H9 (cell line): ENCODE measurements around the gene ARHGAP15. TPM values are rescaled to one million over a fixed set of nuclear protein-coding genes. Genes with fewer than 3 reads are reported as not detected.

Experiments used
- DNase-seq: peaks from one replicate; pipeline ENCODE4 v3.0.0-alpha.2; 2017
- H2AFZ ChIP-seq: one replicate; pipeline ENCODE4 v1.6.1; 2013; ENCODE audit warnings: mild to moderate bottlenecking, low read length, control low read depth, moderate library complexity
- H2AK5ac ChIP-seq: 2 replicates; pipeline ENCODE4 v1.6.1; 2013; ENCODE audit warnings: low read length, control low read depth, mixed read lengths; ENCODE audit not compliant: insufficient read length
- H2BK120ac ChIP-seq: one replicate; pipeline ENCODE4 v1.6.1; 2013; ENCODE audit warnings: low read depth, mild to moderate bottlenecking, low read length, control low read depth, inconsistent platforms; ENCODE audit not compliant: poor library complexity, severe bottlenecking
- H2BK12ac ChIP-seq: 2 replicates; pipeline ENCODE4 v1.6.1; 2013; ENCODE audit warnings: low read length, control low read depth, mixed read lengths, low read depth; ENCODE audit not compliant: insufficient read length
- H2BK15ac ChIP-seq: 2 replicates; pipeline ENCODE4 v1.6.1; 2013; ENCODE audit warnings: low read depth, low read length, control low read depth
- H2BK20ac ChIP-seq: one replicate; pipeline ENCODE4 v1.6.1; 2013; ENCODE audit warnings: low read depth, mild to moderate bottlenecking, low read length, control low read depth, inconsistent platforms; ENCODE audit not compliant: poor library complexity, severe bottlenecking
- H2BK5ac ChIP-seq: 2 replicates; pipeline ENCODE4 v1.6.1; 2013; ENCODE audit warnings: low read length, control low read depth, mixed read lengths; ENCODE audit not compliant: insufficient read length
- H3K14ac ChIP-seq: 2 replicates; pipeline ENCODE4 v1.6.1; 2013; ENCODE audit warnings: low read length, control low read depth; ENCODE audit not compliant: insufficient read depth
- H3K18ac ChIP-seq: 2 replicates; pipeline ENCODE4 v1.6.1; 2013; ENCODE audit warnings: low read depth, mild to moderate bottlenecking, mixed read lengths, low read length, control low read depth; ENCODE audit not compliant: insufficient read length
- H3K23ac ChIP-seq: 2 replicates; pipeline ENCODE4 v1.6.1; 2013; ENCODE audit warnings: low read length, control low read depth, mixed read lengths, low read depth; ENCODE audit not compliant: insufficient read length
- H3K23me2 ChIP-seq: 2 replicates; pipeline ENCODE4 v1.6.1; 2013; ENCODE audit warnings: low read depth, mild to moderate bottlenecking, mixed read lengths, low read length, control low read depth; ENCODE audit not compliant: insufficient read length, poor library complexity, severe bottlenecking
- H3K27ac ChIP-seq: 2 replicates; pipeline ENCODE4 v1.5.1; 2013; ENCODE audit warnings: low read length, control low read depth, mixed read lengths, low read depth; ENCODE audit not compliant: insufficient read length
- H3K27me3 ChIP-seq: 2 replicates; pipeline ENCODE4 v1.6.1; 2013; ENCODE audit warnings: low read length, control low read depth, inconsistent platforms; ENCODE audit not compliant: insufficient read depth
- H3K4ac ChIP-seq: 2 replicates; pipeline ENCODE4 v1.6.1; 2013; ENCODE audit warnings: low read depth, mild to moderate bottlenecking, control low read depth, inconsistent platforms, low read length, moderate library complexity
- H3K4me1 ChIP-seq: 2 replicates; pipeline ENCODE4 v1.6.1; 2013; ENCODE audit warnings: low read length, control low read depth, inconsistent platforms; ENCODE audit not compliant: insufficient read depth
- H3K4me2 ChIP-seq: 2 replicates; pipeline ENCODE4 v1.6.1; 2013; ENCODE audit warnings: low read length, control low read depth, mixed read lengths; ENCODE audit not compliant: insufficient read length, insufficient read depth
- H3K56ac ChIP-seq: 2 replicates; pipeline ENCODE4 v1.6.1; 2013; ENCODE audit warnings: low read depth, mild to moderate bottlenecking, mixed read lengths, low read length, control low read depth; ENCODE audit not compliant: insufficient read length
- H3K79me1 ChIP-seq: 2 replicates; pipeline ENCODE4 v1.6.1; 2013; ENCODE audit warnings: low read depth, mild to moderate bottlenecking, moderate library complexity, low read length, control low read depth, inconsistent platforms; ENCODE audit not compliant: insufficient read depth, poor library complexity, severe bottlenecking
- H3K79me2 ChIP-seq: 2 replicates; pipeline ENCODE4 v1.6.1; 2013; ENCODE audit warnings: low read length, control low read depth, inconsistent platforms; ENCODE audit not compliant: insufficient read depth
- H3K9ac ChIP-seq: 2 replicates; pipeline ENCODE4 v1.6.1; 2013; ENCODE audit warnings: low read length, control low read depth, mixed read lengths; ENCODE audit not compliant: insufficient read length; ENCODE audit errors: extremely low read depth
- H3K9me3 ChIP-seq: one replicate; pipeline ENCODE4 v1.6.1; 2013; ENCODE audit warnings: low read depth, low read length, inconsistent platforms; ENCODE audit not compliant: control insufficient read depth
- H3T11ph ChIP-seq: one replicate; pipeline ENCODE4 v1.6.1; 2013; ENCODE audit warnings: mild to moderate bottlenecking, low read length, control low read depth, inconsistent platforms
- H4K20me1 ChIP-seq: one replicate; pipeline ENCODE4 v1.6.1; 2013; ENCODE audit not compliant: control insufficient read depth, insufficient read length, insufficient read depth
- H4K5ac ChIP-seq: 2 replicates; pipeline ENCODE4 v1.6.1; 2013; ENCODE audit warnings: low read depth, mild to moderate bottlenecking, mixed read lengths, low read length, control low read depth; ENCODE audit not compliant: insufficient read length
- H4K8ac ChIP-seq: replicated peaks from 2 replicates; pipeline ENCODE4 v1.6.1; 2013; ENCODE audit warnings: low read length, control low read depth, mixed read lengths, low read depth; ENCODE audit not compliant: insufficient read length
- H4K91ac ChIP-seq: 2 replicates; pipeline ENCODE4 v1.6.1; 2013; ENCODE audit warnings: low read depth, mild to moderate bottlenecking, moderate library complexity, mixed read lengths, low read length, control low read depth; ENCODE audit not compliant: insufficient read length
- H3K27ac Mint-ChIP-seq, 3 experiments: 2 replicates in 2 of 3; 3 replicates in 1 of 3; pipeline ENCODE4 v1.8.0; 2020 to 2021; ENCODE audit warnings: mixed read lengths in 3 of 3, mild to moderate bottlenecking in 1 of 3, moderate library complexity in 1 of 3
- H3K27me3 Mint-ChIP-seq: 2 replicates; pipeline ENCODE4 v1.8.0; 2021; ENCODE audit warnings: low read depth, mild to moderate bottlenecking, moderate library complexity, mixed read lengths
- H3K36me3 Mint-ChIP-seq, 3 experiments: 2 replicates in 2 of 3; 3 replicates in 1 of 3; pipeline ENCODE4 v1.8.0; 2020 to 2021; ENCODE audit warnings: low read depth in 3 of 3, mixed read lengths in 3 of 3; ENCODE audit not compliant: insufficient read depth in 1 of 3
- H3K4me1 Mint-ChIP-seq, 2 experiments: 2 replicates each; pipeline ENCODE4 v1.8.0; 2020; ENCODE audit warnings: mixed read lengths in 2 of 2
- H3K4me3 Mint-ChIP-seq, 2 experiments: 2 replicates in 1 of 2; 3 replicates in 1 of 2; pipeline ENCODE4 v1.8.0; 2020 to 2021; ENCODE audit warnings: mild to moderate bottlenecking in 2 of 2, mixed read lengths in 2 of 2, moderate library complexity in 1 of 2
- H3K9me3 Mint-ChIP-seq, 2 experiments: 2 replicates in 1 of 2; 3 replicates in 1 of 2; pipeline ENCODE4 v1.8.0; 2020; ENCODE audit warnings: mild to moderate bottlenecking in 2 of 2, mixed read lengths in 2 of 2, moderate library complexity in 1 of 2
- CTCF ChIP-seq: fragments of 200-600 bp; sonication (generic); conservative IDR thresholded peaks from 3 replicates; pipeline ENCODE4 v1.8.0; 2021; ENCODE audit warnings: antibody characterized with exemption, mild to moderate bottlenecking
- WGBS: extraction: QIAGEN DNeasy Blood & Tissue Kit; methylation state at CpG from one replicate; pipeline ENCODE4 v1.1.7; 2013; ENCODE audit warnings: missing lambda C conversion rate, low lambda C conversion rate, mixed read lengths; ENCODE audit not compliant: insufficient read length; ENCODE audit errors: extremely low coverage; 5-methylcytosine and 5-hydroxymethylcytosine counted together
- total RNA-seq: library from RNA; stranded (reverse); gene quantifications from 2 replicates; pipeline ENCODE4 v1.2.1, GENCODE V29; 2021

ARHGAP15 gene
- total RNA-seq, 1 experiment from 2014 or later = not detected

GRCh38 chr2:143581134-143581533, 451.9 kb downstream of the ARHGAP15 start:
- Histone ChIP-seq H3K23ac (no peak overlapping the region), H2BK5ac (no peak overlapping the region), H2AFZ (no peak overlapping the region), H3K79me1 (no peaks in the 10 kb centered on the region), H4K20me1 (no peaks in the 10 kb centered on the region), H3K4ac (no peak overlapping the region), H2BK15ac (no peak overlapping the region), H3T11ph (no peak overlapping the region), H3K9me3 (no peaks in the 10 kb centered on the region), H3K14ac (no peak overlapping the region), H3K9ac (no peak overlapping the region), H2BK12ac (no peak overlapping the region), H3K4me2 (no peak overlapping the region), H4K8ac (no peak overlapping the region), H3K23me2 (no peaks in the 10 kb centered on the region), H2BK120ac (no peak overlapping the region), H3K18ac (no peak overlapping the region), H3K79me2 (no peaks in the 10 kb centered on the region), H3K4me1 (no peaks in the 10 kb centered on the region; the same call in 1 of the 2 replicates), H2AK5ac (no peak overlapping the region), H2BK20ac (no peak overlapping the region), H3K27ac (no peak overlapping the region), H3K27me3 (no peaks in the 10 kb centered on the region), H4K5ac (no peak overlapping the region), H4K91ac (no peak overlapping the region), H3K56ac (no peak overlapping the region)
- H3K27me3 Mint-ChIP-seq = no peaks in the 10 kb centered on the region
- H3K4me1 Mint-ChIP-seq = peaks cover 12 to 18% of the 10 kb centered on the region in 2 experiments
- no peaks in the 10 kb centered on the region for H3K9me3 Mint-ChIP-seq
- no CpG with 5 or more reads among the region's 2 CpGs for WGBS
- no peak overlapping the region for H3K27ac Mint-ChIP-seq
- H3K4me3 Mint-ChIP-seq = no peak overlapping the region
- TF ChIP-seq CTCF = no peak
- no peaks in the 10 kb centered on the region for H3K36me3 Mint-ChIP-seq
- DNase-seq = no peak
